ENCODE measurements around the gene RNF220. TPM values are rescaled to one million over a fixed set of nuclear protein-coding genes. Genes with fewer than 3 reads are reported as not detected.

Gene RNF220
- total RNA-seq, 1 donor from 2014 or later = 84.4 TPM

DNA sequence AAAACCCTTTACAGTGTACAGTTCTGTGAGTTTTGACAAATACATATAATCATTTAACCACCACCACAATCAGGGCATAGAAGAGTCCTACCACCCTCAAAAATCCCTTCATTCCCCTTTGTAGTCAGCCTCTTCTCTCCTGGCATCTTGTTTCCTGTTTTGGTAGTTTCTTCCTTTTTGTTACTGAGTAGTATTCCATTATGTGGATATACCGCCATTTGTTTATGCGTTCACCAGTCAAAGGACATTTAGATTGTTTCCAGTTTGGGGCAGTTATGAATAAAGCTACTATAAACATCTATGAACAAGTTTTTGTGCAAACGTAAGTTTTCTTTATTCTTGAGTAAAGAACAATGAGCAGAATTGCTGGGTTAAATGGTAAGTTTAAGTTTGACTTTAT is 49.6 kb downstream of the RNF220 start:
- Mint-ChIP-seq H3K4me3 (ENCODE audit: unreplicated experiment) (no peak overlapping the region), H3K36me3 (ENCODE audit: unreplicated experiment) (no peaks in the 10 kb centered on the region), H3K27me3 (ENCODE audit: unreplicated experiment) (peaks cover 55% of the 10 kb centered on the region), H3K4me1 (ENCODE audit: unreplicated experiment) (no peaks in the 10 kb centered on the region), H3K9me3 (ENCODE audit: unreplicated experiment) (peaks cover 5% of the 10 kb centered on the region), H3K27ac (ENCODE audit: unreplicated experiment) (no peak overlapping the region)
- no peak for DNase-seq (ENCODE audit: extremely low spot score, unreplicated experiment)
- no peak for TF ChIP-seq CTCF (IDR thresholded peaks at IDR 0.05)

- no peak for TF ChIP-seq CTCF (IDR thresholded peaks at IDR 0.05)
- Mint-ChIP-seq H3K36me3 (ENCODE audit: unreplicated experiment) (peaks cover 2% of the 10 kb centered on the region), H3K9me3 (ENCODE audit: unreplicated experiment) (peaks cover 4% of the 10 kb centered on the region), H3K27ac (ENCODE audit: unreplicated experiment) (no peak overlapping the region), H3K4me1 (ENCODE audit: unreplicated experiment) (no peaks in the 10 kb centered on the region), H3K27me3 (ENCODE audit: unreplicated experiment) (peaks cover 63% of the 10 kb centered on the region), H3K4me3 (ENCODE audit: unreplicated experiment) (no peak overlapping the region)
- no peak for DNase-seq (ENCODE audit: extremely low spot score, unreplicated experiment)
Observed at GRCh38 chr1:44460107-44460882, 55.2 kb downstream of the RNF220 start.

- peaks cover 10% of the 10 kb centered on the region for H3K9me3 Mint-ChIP-seq (ENCODE audit: unreplicated experiment)
- no peak overlapping the region for H3K4me3 Mint-ChIP-seq (ENCODE audit: unreplicated experiment)
- no peak for DNase-seq (ENCODE audit: extremely low spot score, unreplicated experiment)
- H3K4me1 Mint-ChIP-seq (ENCODE audit: unreplicated experiment) = no peaks in the 10 kb centered on the region
- H3K27me3 Mint-ChIP-seq (ENCODE audit: unreplicated experiment) = peaks cover 41% of the 10 kb centered on the region
- peaks cover 2% of the 10 kb centered on the region for H3K36me3 Mint-ChIP-seq (ENCODE audit: unreplicated experiment)
- no peak overlapping the region for H3K27ac Mint-ChIP-seq (ENCODE audit: unreplicated experiment)
- TF ChIP-seq CTCF (IDR thresholded peaks at IDR 0.05) = no peak
Observed at GRCh38 chr1:44464361-44464760, 59.3 kb downstream of the RNF220 start.

- DNase-seq (ENCODE audit: extremely low spot score, unreplicated experiment) = no peak
- Mint-ChIP-seq H3K4me1 (ENCODE audit: unreplicated experiment) (no peaks in the 10 kb centered on the region), H3K9me3 (ENCODE audit: unreplicated experiment) (peaks cover 17% of the 10 kb centered on the region), H3K27me3 (ENCODE audit: unreplicated experiment) (peaks cover 40% of the 10 kb centered on the region), H3K27ac (ENCODE audit: unreplicated experiment) (no peak overlapping the region), H3K36me3 (ENCODE audit: unreplicated experiment) (peaks cover 2% of the 10 kb centered on the region), H3K4me3 (ENCODE audit: unreplicated experiment) (no peak overlapping the region)
- no peak for TF ChIP-seq CTCF (IDR thresholded peaks at IDR 0.05)
Observed at GRCh38 chr1:44467566-44467965, 62.5 kb downstream of the RNF220 start.

DNA sequence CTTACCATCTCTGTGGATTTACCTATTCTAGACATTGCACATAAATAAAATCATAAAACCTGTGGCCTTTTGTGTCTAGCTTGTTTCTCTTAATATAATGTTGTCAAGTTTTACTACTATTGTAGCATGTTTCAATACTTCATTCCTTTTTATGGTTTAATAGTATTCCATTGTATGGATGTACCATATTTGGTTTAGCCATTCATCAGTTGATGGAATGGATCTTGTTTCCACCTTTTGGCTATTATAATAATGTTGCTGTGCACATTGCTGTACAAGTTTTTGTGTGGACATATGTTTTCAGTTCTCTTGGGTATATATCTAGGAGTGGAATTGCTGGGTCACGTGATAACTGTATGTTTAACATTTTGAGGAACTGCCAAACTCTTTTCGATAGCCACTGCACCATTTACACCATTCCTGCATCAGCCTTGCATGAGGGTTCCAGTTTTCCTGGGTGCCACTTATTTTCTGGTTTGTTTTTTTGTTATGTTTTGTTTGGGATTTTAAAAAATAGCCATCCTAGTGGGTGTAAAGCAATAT is 66.9 kb downstream of the RNF220 start:
- Mint-ChIP-seq H3K4me1 (ENCODE audit: unreplicated experiment) (no peaks in the 10 kb centered on the region), H3K4me3 (ENCODE audit: unreplicated experiment) (no peak overlapping the region), H3K36me3 (ENCODE audit: unreplicated experiment) (no peaks in the 10 kb centered on the region), H3K27me3 (ENCODE audit: unreplicated experiment) (peaks cover 26% of the 10 kb centered on the region), H3K9me3 (ENCODE audit: unreplicated experiment) (peaks cover 7% of the 10 kb centered on the region), H3K27ac (ENCODE audit: unreplicated experiment) (no peak overlapping the region)
- TF ChIP-seq CTCF (IDR thresholded peaks at IDR 0.05) = no peak
- DNase-seq (ENCODE audit: extremely low spot score, unreplicated experiment) = no peak

All from osteocyte (in vitro differentiated cells).